ENCODE measurements around the gene NOL7.

NOL7 gene

GRCh38 chr6:13613029-13613594 lies 2.0 kb upstream of the NOL7 start:
- H3K4me3 ChIP-seq (ENCODE audit: low read length) = no peak overlapping the region
- DNase-seq (ENCODE audit: low read depth) = no peak
- TF ChIP-seq CTCF (conservative IDR thresholded peaks at IDR 0.05; ENCODE audit: low read depth, low read length) = no peak

- TF ChIP-seq CTCF (conservative IDR thresholded peaks at IDR 0.05; ENCODE audit: low read depth, low read length) = peak; percentile 4
- peak; percentile 6 for DNase-seq (ENCODE audit: low read depth)
- peak overlapping the region; percentile 86 for H3K4me3 ChIP-seq (ENCODE audit: low read length)
Observed at GRCh38 chr6:13614126-13614925, 809 bp upstream of the NOL7 start.

- peak; percentile 0 for DNase-seq (ENCODE audit: low read depth)
- TF ChIP-seq CTCF (conservative IDR thresholded peaks at IDR 0.05; ENCODE audit: low read depth, low read length) = no peak
- peak overlapping the region; percentile 86 for H3K4me3 ChIP-seq (ENCODE audit: low read length)
Observed at GRCh38 chr6:13615792-13616120, 621 bp downstream of the NOL7 start.

- TF ChIP-seq CTCF (conservative IDR thresholded peaks at IDR 0.05; ENCODE audit: low read depth, low read length) = no peak
- H3K4me3 ChIP-seq (ENCODE audit: low read length) = no peak overlapping the region
- no peak for DNase-seq (ENCODE audit: low read depth)
Observed at GRCh38 chr6:13617066-13617465, 1.9 kb downstream of the NOL7 start.

GRCh38 chr6:13624871-13625288 lies 9.7 kb downstream of the NOL7 start:
- TF ChIP-seq CTCF (conservative IDR thresholded peaks at IDR 0.05; ENCODE audit: low read depth, low read length) = peak; percentile 71
- H3K4me3 ChIP-seq (ENCODE audit: low read length) = no peak overlapping the region
- DNase-seq (ENCODE audit: low read depth) = peak; percentile 2

GRCh38 chr6:13629459-13630116 lies 14.5 kb downstream of the NOL7 start:
- no peak for TF ChIP-seq CTCF (conservative IDR thresholded peaks at IDR 0.05; ENCODE audit: low read depth, low read length)
- no peak for DNase-seq (ENCODE audit: low read depth)
- no peak overlapping the region for H3K4me3 ChIP-seq (ENCODE audit: low read length)

Measured in retinal pigment epithelial cell (primary cell).